Uterus (tissue), 2 donors: Measurements from ENCODE around the gene RANBP3.

Experiments
- POLR2A ChIP-seq, 2 donors: fragments of 450-650 bp; IDR thresholded peaks; one replicate each; pipeline ENCODE4 v1.6.1; 2016; ENCODE audit warnings: antibody characterized with exemption in 2 of 2, mild to moderate bottlenecking in 1 of 2, moderate library complexity in 1 of 2
- TF ChIP-seq, protein P1 (sequence below), 4 experiments: fragments of 200-600 bp in 2 of 4; fragments of 450-650 bp in 2 of 4; sonication (generic) in 2 of 4; IDR thresholded peaks; one replicate each; pipeline ENCODE4 v1.5.1; 2016 to 2019; ENCODE audit warnings: antibody characterized with exemption in 4 of 4, mild to moderate bottlenecking in 2 of 4, moderate library complexity in 1 of 4

DNA sequence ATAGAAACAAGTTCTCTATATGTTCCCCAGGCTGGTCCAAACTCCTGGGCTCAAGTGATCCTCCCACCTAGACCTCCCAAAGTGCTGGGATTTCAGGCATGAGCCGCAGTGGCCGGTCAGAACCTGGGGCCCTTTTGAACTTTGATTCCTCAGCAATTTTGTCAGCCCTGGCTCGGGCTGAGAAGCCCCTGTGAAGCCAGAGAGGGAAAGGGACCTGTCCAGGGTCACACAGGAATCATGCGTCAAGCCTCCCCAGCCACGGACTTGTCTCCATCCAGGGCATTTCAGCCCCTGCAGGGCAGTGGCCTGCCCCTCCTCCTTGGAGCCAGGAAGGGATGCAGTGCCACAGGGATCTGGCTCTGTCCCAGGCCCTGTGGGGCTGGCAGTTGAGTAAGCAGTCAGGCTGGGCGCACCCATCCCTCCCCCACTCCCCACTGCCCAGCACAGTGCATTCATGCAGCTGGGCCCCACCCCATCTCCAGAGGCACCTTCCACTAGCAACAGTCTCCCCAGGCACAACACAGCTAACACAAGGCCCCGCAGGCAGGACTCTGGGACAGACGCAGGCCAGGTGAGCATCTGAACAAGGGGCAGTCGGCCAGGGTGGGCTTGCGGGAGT lies 64.1 kb downstream of the RANBP3 start, which contains the start of gene CAPS:
- TF ChIP-seq, protein P1, sequence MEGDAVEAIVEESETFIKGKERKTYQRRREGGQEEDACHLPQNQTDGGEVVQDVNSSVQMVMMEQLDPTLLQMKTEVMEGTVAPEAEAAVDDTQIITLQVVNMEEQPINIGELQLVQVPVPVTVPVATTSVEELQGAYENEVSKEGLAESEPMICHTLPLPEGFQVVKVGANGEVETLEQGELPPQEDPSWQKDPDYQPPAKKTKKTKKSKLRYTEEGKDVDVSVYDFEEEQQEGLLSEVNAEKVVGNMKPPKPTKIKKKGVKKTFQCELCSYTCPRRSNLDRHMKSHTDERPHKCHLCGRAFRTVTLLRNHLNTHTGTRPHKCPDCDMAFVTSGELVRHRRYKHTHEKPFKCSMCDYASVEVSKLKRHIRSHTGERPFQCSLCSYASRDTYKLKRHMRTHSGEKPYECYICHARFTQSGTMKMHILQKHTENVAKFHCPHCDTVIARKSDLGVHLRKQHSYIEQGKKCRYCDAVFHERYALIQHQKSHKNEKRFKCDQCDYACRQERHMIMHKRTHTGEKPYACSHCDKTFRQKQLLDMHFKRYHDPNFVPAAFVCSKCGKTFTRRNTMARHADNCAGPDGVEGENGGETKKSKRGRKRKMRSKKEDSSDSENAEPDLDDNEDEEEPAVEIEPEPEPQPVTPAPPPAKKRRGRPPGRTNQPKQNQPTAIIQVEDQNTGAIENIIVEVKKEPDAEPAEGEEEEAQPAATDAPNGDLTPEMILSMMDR (IDR thresholded peaks at IDR 0.05) = no peak
- no peak for TF ChIP-seq POLR2A (IDR thresholded peaks at IDR 0.05)
